Measurements from ENCODE around the gene DIAPH2.

Gene DIAPH2

GRCh38 chrX:96696462-96696861 lies 11.8 kb downstream of the DIAPH2 start:
- H3F3A ChIP-seq (ENCODE audit: insufficient read depth, low read length): no peaks in the 10 kb centered on the region
- H3K4me2 ChIP-seq (ENCODE audit: low read depth, low read length): no peak overlapping the region
- H3K4me1 ChIP-seq (ENCODE audit: low read length): no peaks in the 10 kb centered on the region

DNA sequence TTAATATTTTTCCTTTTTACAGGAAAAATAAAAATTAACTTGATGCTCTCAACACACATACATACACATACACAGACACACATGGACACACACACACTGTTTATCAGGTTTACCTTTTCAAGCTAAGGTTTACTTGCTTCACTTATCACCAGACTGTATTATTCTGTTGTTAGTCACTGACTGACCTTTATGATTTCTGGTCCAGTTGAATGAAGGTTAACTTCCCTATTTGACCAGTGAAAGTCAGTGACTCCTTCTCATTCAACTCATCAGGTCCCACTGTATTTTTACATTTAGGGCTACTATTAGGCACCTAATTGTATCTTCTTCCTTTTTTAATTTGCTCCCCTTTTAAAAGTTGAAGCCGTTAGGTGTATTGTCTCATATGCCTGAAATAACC lies 16.0 kb downstream of the DIAPH2 start:
- Histone ChIP-seq H4K20me1 (ENCODE audit: insufficient read depth, low read length) (no peaks in the 10 kb centered on the region), H3K36me3 (replicated peaks; ENCODE audit: insufficient read depth, low read length) (no peaks in the 10 kb centered on the region), H3K9me3 (replicated peaks; ENCODE audit: insufficient read depth, low read length) (no peaks in the 10 kb centered on the region), H3K27me3 (replicated peaks; ENCODE audit: insufficient read depth, low read length) (no peaks in the 10 kb centered on the region), H3K27ac (ENCODE audit: low read length) (no peak overlapping the region), H3K4me3 (ENCODE audit: low read length) (no peak overlapping the region), H3K9me2 (replicated peaks; ENCODE audit: insufficient read depth, low read length) (no peaks in the 10 kb centered on the region), H3K4me2 (ENCODE audit: low read depth, low read length) (no peak overlapping the region), H3K9ac (ENCODE audit: low read length) (no peak overlapping the region), H3K4me1 (ENCODE audit: low read length) (no peaks in the 10 kb centered on the region), H3F3A (ENCODE audit: insufficient read depth, low read length) (no peaks in the 10 kb centered on the region), H2AFZ (ENCODE audit: low read length) (no peak overlapping the region), H3K79me2 (ENCODE audit: low read length) (no peaks in the 10 kb centered on the region; the same call in 1 of the 2 replicates)
- TF ChIP-seq EZH2 (optimal IDR thresholded peaks at IDR 0.05; ENCODE audit: low read depth, low read length): no peak
- TF ChIP-seq CTCF (IDR thresholded peaks at IDR 0.05; ENCODE audit: low read length): no peak
- no peak for TF ChIP-seq EZH2phosphoT487 (IDR thresholded peaks at IDR 0.05; ENCODE audit: low read length)
- no peak for DNase-seq

More at GRCh38 chrX:96696462-96696861, 11.8 kb downstream of the DIAPH2 start:
- Histone ChIP-seq H3K4me3 (ENCODE audit: low read length) (no peak overlapping the region), H2AFZ (ENCODE audit: low read length) (no peak overlapping the region), H3K27me3 (replicated peaks; ENCODE audit: insufficient read depth, low read length) (no peaks in the 10 kb centered on the region), H3K9ac (ENCODE audit: low read length) (no peak overlapping the region), H3K9me3 (replicated peaks; ENCODE audit: insufficient read depth, low read length) (no peaks in the 10 kb centered on the region), H3K27ac (ENCODE audit: low read length) (no peak overlapping the region), H3K9me2 (replicated peaks; ENCODE audit: insufficient read depth, low read length) (no peaks in the 10 kb centered on the region), H4K20me1 (ENCODE audit: insufficient read depth, low read length) (no peaks in the 10 kb centered on the region), H3K79me2 (ENCODE audit: low read length) (no peaks in the 10 kb centered on the region), H3K36me3 (replicated peaks; ENCODE audit: insufficient read depth, low read length) (no peaks in the 10 kb centered on the region)
- DNase-seq: no peak
- no peak for TF ChIP-seq CTCF (IDR thresholded peaks at IDR 0.05; ENCODE audit: low read length)

DNA sequence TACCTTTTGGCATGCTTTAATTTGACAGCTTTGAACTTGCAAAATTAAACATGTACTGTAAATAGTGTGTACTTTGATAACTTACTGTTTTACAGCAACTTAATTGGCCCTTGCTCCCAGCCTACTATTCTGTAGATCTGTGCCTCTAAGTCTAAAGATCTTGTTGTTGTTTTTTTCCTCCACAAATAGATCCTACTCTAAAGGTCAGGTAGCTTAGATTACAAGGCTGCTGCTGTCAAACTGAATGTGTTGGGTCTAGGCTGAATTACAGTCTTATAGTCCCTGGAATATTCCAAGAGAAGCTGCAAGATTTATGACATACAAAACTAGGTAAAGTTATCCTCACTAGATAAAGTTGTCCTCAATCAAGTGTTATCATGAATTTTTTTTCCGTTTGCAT lies 18.7 kb downstream of the DIAPH2 start:
- Histone ChIP-seq H3K9me3 (replicated peaks; ENCODE audit: insufficient read depth, low read length) (no peaks in the 10 kb centered on the region), H2AFZ (ENCODE audit: low read length) (no peak overlapping the region), H4K20me1 (ENCODE audit: insufficient read depth, low read length) (no peaks in the 10 kb centered on the region), H3K4me2 (ENCODE audit: low read depth, low read length) (no peak overlapping the region), H3K36me3 (replicated peaks; ENCODE audit: insufficient read depth, low read length) (no peaks in the 10 kb centered on the region), H3K9me2 (replicated peaks; ENCODE audit: insufficient read depth, low read length) (no peaks in the 10 kb centered on the region), H3K4me1 (ENCODE audit: low read length) (0 out of 2 replicates have a peak, but pooled peaks cover 4% of the 10 kb centered on the region), H3K79me2 (ENCODE audit: low read length) (no peaks in the 10 kb centered on the region; the same call in none of the 2 replicates), H3K27me3 (replicated peaks; ENCODE audit: insufficient read depth, low read length) (no peaks in the 10 kb centered on the region), H3F3A (ENCODE audit: insufficient read depth, low read length) (no peaks in the 10 kb centered on the region), H3K4me3 (ENCODE audit: low read length) (no peak overlapping the region), H3K27ac (ENCODE audit: low read length) (no peak overlapping the region), H3K9ac (ENCODE audit: low read length) (no peak overlapping the region)
- TF ChIP-seq EZH2phosphoT487 (IDR thresholded peaks at IDR 0.05; ENCODE audit: low read length) (no peak), CTCF (IDR thresholded peaks at IDR 0.05; ENCODE audit: low read length) (no peak), EZH2 (optimal IDR thresholded peaks at IDR 0.05; ENCODE audit: low read depth, low read length) (no peak)
- DNase-seq: no peak
